ENCODE results near the gene GBX2. TPM values are rescaled to one million over a fixed set of nuclear protein-coding genes. Genes with fewer than 3 reads are reported as not detected.

The GBX2 gene
- total RNA-seq, 1 experiment from 2014 or later = 5.9 TPM

- Histone ChIP-seq H3K4me3 (replicated peaks in 1 of 2; ENCODE audit: low read depth in 1 of 2, low read length in 2 of 2) (no peak overlapping the region), H3K79me2 (ENCODE audit: insufficient read depth, low read length) (no peaks in the 10 kb centered on the region), H3K4me2 (ENCODE audit: low read length) (no peak overlapping the region), H3K27me3 (ENCODE audit: insufficient read depth, low read length) (no peaks in the 10 kb centered on the region), H3K36me3 (ENCODE audit: control insufficient read depth in 1 of 2, insufficient read depth in 2 of 2, low read length in 2 of 2) (no peaks in the 10 kb centered on the region), H3K9me2 (ENCODE audit: insufficient read depth) (no peaks in the 10 kb centered on the region), H2AFZ (ENCODE audit: low read depth, low read length, poor library complexity, severe bottlenecking) (no peak overlapping the region), H3K4me1 (ENCODE audit: control insufficient read depth in 1 of 2, insufficient read depth in 2 of 2, low read length in 2 of 2) (no peaks in the 10 kb centered on the region), H4K20me1 (ENCODE audit: insufficient read depth) (no peaks in the 10 kb centered on the region), H3K9ac (ENCODE audit: low read length) (no peak overlapping the region), H3K27ac (ENCODE audit: low read depth, low read length) (no peak overlapping the region), H3K9me3 (ENCODE audit: control insufficient read depth in 1 of 2, insufficient read depth in 1 of 2, low read depth in 1 of 2, low read length in 2 of 2) (no peaks in the 10 kb centered on the region)
- TF ChIP-seq MAX (IDR thresholded peaks at IDR 0.05) = no peak
- TF ChIP-seq FOSL1 (IDR thresholded peaks at IDR 0.05; ENCODE audit: low read depth) = no peak
- no TSS peak for BruUV-seq (replicated peaks)
- ChIA-PET POLR2A (no interaction called here), RAD21 (ENCODE audit: low non-redundant PET in 1 of 2, low total read pairs in 2 of 2, uncharacterized antibody in 2 of 2, unreplicated experiment in 2 of 2) (no interaction called here), CTCF (no interaction called here)
- no peak for DNase-seq (ENCODE audit: low read depth, low spot score)
- no peak for ATAC-seq
- intact Hi-C loops (cut with micrococcal nuclease) = no loop called here
Measured at GRCh38 chr2:236214376-236214995, 46.3 kb upstream of the GBX2 start.

- CTCF ChIA-PET = no interaction called here
- TF ChIP-seq ELF1 (IDR thresholded peaks at IDR 0.05; ENCODE audit: borderline replicate concordance, low read depth) (no peak), ZBTB33 (IDR thresholded peaks at IDR 0.05; ENCODE audit: extremely low read depth, insufficient replicate concordance, low read length) (no peak), REST (IDR thresholded peaks at IDR 0.05; ENCODE audit: low read depth) (no peak), SP1 (IDR thresholded peaks at IDR 0.05; ENCODE audit: low read depth) (no peak), YY1 (IDR thresholded peaks at IDR 0.05; ENCODE audit: extremely low read depth, insufficient replicate concordance, low read depth, low read length) (no peak), POLR2AphosphoS5 (IDR thresholded peaks at IDR 0.05; ENCODE audit: low read depth, low read length) (no peak), FOSL1 (IDR thresholded peaks at IDR 0.05; ENCODE audit: low read depth) (no peak), RAD21 (IDR thresholded peaks at IDR 0.05; ENCODE audit: low read depth) (no peak), POLR2A (IDR thresholded peaks at IDR 0.05; ENCODE audit: borderline replicate concordance, extremely low read depth, insufficient read depth, insufficient read length) (no peak), JUND (IDR thresholded peaks at IDR 0.05) (no peak), ZFX (IDR thresholded peaks at IDR 0.05) (no peak), CEBPB (IDR thresholded peaks at IDR 0.05; ENCODE audit: low read depth) (no peak), ZNF274 (IDR thresholded peaks at IDR 0.05; ENCODE audit: low read depth, low read length) (no peak), CBX3 (IDR thresholded peaks at IDR 0.05; ENCODE audit: low read depth) (no peak), ATF3 (IDR thresholded peaks at IDR 0.05) (no peak)
Measured at GRCh38 chr2:236211296-236211695, 43.1 kb upstream of the GBX2 start.

More at GRCh38 chr2:236211296-236211695, 43.1 kb upstream of the GBX2 start:
- Histone ChIP-seq H3K27me3 (ENCODE audit: insufficient read depth, low read length) (no peaks in the 10 kb centered on the region), H2AFZ (ENCODE audit: low read depth, low read length, poor library complexity, severe bottlenecking) (no peak overlapping the region), H3K36me3 (ENCODE audit: control insufficient read depth in 1 of 2, insufficient read depth in 2 of 2, low read length in 2 of 2) (no peaks in the 10 kb centered on the region), H4K20me1 (ENCODE audit: insufficient read depth) (no peaks in the 10 kb centered on the region), H3K27ac (ENCODE audit: low read depth, low read length) (no peak overlapping the region), H3K4me2 (ENCODE audit: low read length) (no peak overlapping the region), H3K79me2 (ENCODE audit: insufficient read depth, low read length) (no peaks in the 10 kb centered on the region), H3K4me1 (ENCODE audit: control insufficient read depth in 1 of 2, insufficient read depth in 2 of 2, low read length in 2 of 2) (no peaks in the 10 kb centered on the region), H3K9me3 (ENCODE audit: control insufficient read depth in 1 of 2, insufficient read depth in 1 of 2, low read depth in 1 of 2, low read length in 2 of 2) (no peaks in the 10 kb centered on the region), H3K9ac (ENCODE audit: low read length) (no peak overlapping the region), H3K4me3 (replicated peaks in 1 of 2; ENCODE audit: low read depth in 1 of 2, low read length in 2 of 2) (no peak overlapping the region), H3K9me2 (ENCODE audit: insufficient read depth) (no peaks in the 10 kb centered on the region)
- DNase-seq (ENCODE audit: low read depth, low spot score) (no peak), ATAC-seq (no peak)
- BruUV-seq (replicated peaks) = no TSS peak
- ChIA-PET RAD21 (ENCODE audit: low non-redundant PET in 1 of 2, low total read pairs in 2 of 2, uncharacterized antibody in 2 of 2, unreplicated experiment in 2 of 2) (no interaction called here), POLR2A (no interaction called here)
- intact Hi-C loops (cut with micrococcal nuclease) = no loop called here
